WTC11 (cell line): ENCODE data around the gene PPP1R37. TPM values are rescaled to one million over a fixed set of nuclear protein-coding genes. Genes with fewer than 3 reads are reported as not detected.

Source experiments
- ATAC-seq: fragments of 200-7000 bp; cut with Tn5 transposase; 2 replicates; pipeline ENCODE4 v1.10.0; 2021; ENCODE audit warnings: mild to moderate bottlenecking, moderate library complexity
- CTCF ChIA-PET: fragments of 300-600 bp; sonication (Branson Sonifier 250); formaldehyde crosslinking; loops from one replicate; lab custom pipeline; 2021; ENCODE audit warnings: antibody characterized with exemption; lab: Charles Lee
- POLR2A ChIA-PET: fragments of 350-600 bp; sonication (Branson Sonifier 250); formaldehyde crosslinking; loops from one replicate; lab custom pipeline; 2021; ENCODE audit warnings: antibody characterized with exemption; lab: Charles Lee
- DNase-seq: peaks from one replicate; pipeline ENCODE4 v3.0.0; 2021; ENCODE audit warnings: low spot score
- H3K27ac Mint-ChIP-seq: 2 replicates; pipeline ENCODE4 v1.8.0; 2021; ENCODE audit warnings: mixed read lengths
- H3K27me3 Mint-ChIP-seq: 2 replicates; pipeline ENCODE4 v1.8.0; 2021; ENCODE audit warnings: low read depth, mild to moderate bottlenecking, moderate library complexity, mixed read lengths
- H3K36me3 Mint-ChIP-seq: 2 replicates; pipeline ENCODE4 v1.8.0; 2021; ENCODE audit warnings: mixed read lengths
- H3K4me1 Mint-ChIP-seq: 2 replicates; pipeline ENCODE4 v1.8.0; 2022; ENCODE audit warnings: mixed read lengths
- H3K4me3 Mint-ChIP-seq: 2 replicates; pipeline ENCODE4 v1.8.0; 2021; ENCODE audit warnings: mild to moderate bottlenecking, moderate library complexity, mixed read lengths
- H3K9me3 Mint-ChIP-seq: 2 replicates; pipeline ENCODE4 v1.8.0; 2021; ENCODE audit warnings: mixed read lengths
- AFF4 ChIP-seq: sonication (generic); formaldehyde crosslinking; IDR thresholded peaks from 2 replicates; pipeline ENCODE4 v1.8.1; 2023; ENCODE audit warnings: mild to moderate bottlenecking, missing genetic modification reagents, borderline replicate concordance
- CDX4 ChIP-seq: fragments of 250-450 bp; sonication (Bioruptor Pico); IDR thresholded peaks from 2 replicates; pipeline ENCODE4 v1.9.0; 2021; ENCODE audit warnings: moderate library complexity, mild to moderate bottlenecking, inconsistent platforms, borderline replicate concordance
- CREB1 ChIP-seq: sonication (generic); formaldehyde crosslinking; IDR thresholded peaks from 2 replicates; pipeline ENCODE4 v1.8.0; 2023; ENCODE audit warnings: mild to moderate bottlenecking, missing genetic modification reagents
- EMX1 ChIP-seq: fragments of 250-450 bp; sonication (Bioruptor Pico); IDR thresholded peaks from 2 replicates; pipeline ENCODE4 v1.8.0; 2021; ENCODE audit warnings: mild to moderate bottlenecking
- NR1H2 ChIP-seq: sonication (generic); formaldehyde crosslinking; IDR thresholded peaks from 2 replicates; pipeline ENCODE4 v1.9.0; 2021; ENCODE audit warnings: mild to moderate bottlenecking, moderate library complexity, missing genetic modification reagents
- PRDM15 ChIP-seq: sonication (generic); formaldehyde crosslinking; IDR thresholded peaks from 2 replicates; pipeline ENCODE4 v1.8.0; 2022; ENCODE audit warnings: missing genetic modification reagents
- PRRX2 ChIP-seq: fragments of 250-450 bp; sonication (Bioruptor Pico); IDR thresholded peaks from 2 replicates; pipeline ENCODE4 v1.8.0; 2021; ENCODE audit warnings: mild to moderate bottlenecking
- SMAD3 ChIP-seq: sonication (generic); formaldehyde crosslinking; IDR thresholded peaks from 2 replicates; pipeline ENCODE4 v1.8.0; 2022; ENCODE audit warnings: missing genetic modification reagents, mild to moderate bottlenecking, borderline replicate concordance
- SP1 ChIP-seq: sonication (generic); formaldehyde crosslinking; conservative IDR thresholded peaks from 2 replicates; pipeline ENCODE4 v1.8.1; 2022; ENCODE audit warnings: missing genetic modification reagents
- TEAD4 ChIP-seq: sonication (generic); formaldehyde crosslinking; IDR thresholded peaks from 2 replicates; pipeline ENCODE4 v1.8.0; 2022; ENCODE audit warnings: mild to moderate bottlenecking, missing genetic modification reagents
- ZNF317 ChIP-seq: sonication (generic); formaldehyde crosslinking; IDR thresholded peaks from 2 replicates; pipeline ENCODE4 v1.8.1; 2023; ENCODE audit warnings: low read depth, mild to moderate bottlenecking, moderate library complexity, missing genetic modification reagents, borderline replicate concordance
- total RNA-seq: library from RNA; stranded (reverse); gene quantifications from 3 replicates; pipeline ENCODE4 v1.2.3, GENCODE V29; 2021
- TF ChIP-seq, protein P1 (sequence below): sonication (generic); formaldehyde crosslinking; IDR thresholded peaks from 2 replicates; pipeline ENCODE4 v1.8.1; 2023; ENCODE audit warnings: mild to moderate bottlenecking, missing genetic modification reagents
- TF ChIP-seq, protein P2 (sequence below): fragments of 250-450 bp; sonication (Bioruptor Pico); IDR thresholded peaks from 2 replicates; pipeline ENCODE4 v1.9.0; 2021; ENCODE audit warnings: mild to moderate bottlenecking
- TF ChIP-seq, protein P3 (sequence below): sonication (generic); formaldehyde crosslinking; IDR thresholded peaks from 2 replicates; pipeline ENCODE4 v1.8.1; 2022; ENCODE audit warnings: low read depth, missing genetic modification reagents, borderline replicate concordance

The PPP1R37 gene
- total RNA-seq, 1 experiment from 2014 or later = 35.4 TPM

DNA sequence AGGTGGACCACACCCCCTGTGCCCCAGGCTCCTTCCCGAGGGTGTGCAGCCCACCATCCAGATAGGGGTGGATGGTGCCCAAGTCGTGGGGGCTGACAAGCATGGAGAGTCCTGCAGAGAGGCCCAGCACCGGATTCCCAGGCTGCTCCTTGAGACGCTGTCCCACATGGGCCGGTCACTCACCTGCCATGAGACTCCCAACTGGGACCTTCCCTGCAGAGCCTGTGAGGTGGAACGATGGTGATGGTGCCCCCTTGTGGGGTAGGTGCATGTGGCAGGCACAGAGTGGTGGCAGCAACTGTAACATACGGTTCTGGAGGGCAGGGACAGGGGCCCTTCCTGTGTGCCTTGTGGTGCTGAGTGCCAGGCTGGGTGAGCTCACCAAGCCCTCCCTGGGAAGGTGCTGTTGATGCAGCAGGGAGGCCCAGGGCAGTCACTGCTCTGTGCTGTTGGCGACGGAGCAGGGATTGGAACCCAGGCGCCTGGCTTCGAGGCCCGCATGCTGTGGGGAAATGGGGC, 33.1 kb downstream of the PPP1R37 start (continued):
- TF ChIP-seq, protein P1, sequence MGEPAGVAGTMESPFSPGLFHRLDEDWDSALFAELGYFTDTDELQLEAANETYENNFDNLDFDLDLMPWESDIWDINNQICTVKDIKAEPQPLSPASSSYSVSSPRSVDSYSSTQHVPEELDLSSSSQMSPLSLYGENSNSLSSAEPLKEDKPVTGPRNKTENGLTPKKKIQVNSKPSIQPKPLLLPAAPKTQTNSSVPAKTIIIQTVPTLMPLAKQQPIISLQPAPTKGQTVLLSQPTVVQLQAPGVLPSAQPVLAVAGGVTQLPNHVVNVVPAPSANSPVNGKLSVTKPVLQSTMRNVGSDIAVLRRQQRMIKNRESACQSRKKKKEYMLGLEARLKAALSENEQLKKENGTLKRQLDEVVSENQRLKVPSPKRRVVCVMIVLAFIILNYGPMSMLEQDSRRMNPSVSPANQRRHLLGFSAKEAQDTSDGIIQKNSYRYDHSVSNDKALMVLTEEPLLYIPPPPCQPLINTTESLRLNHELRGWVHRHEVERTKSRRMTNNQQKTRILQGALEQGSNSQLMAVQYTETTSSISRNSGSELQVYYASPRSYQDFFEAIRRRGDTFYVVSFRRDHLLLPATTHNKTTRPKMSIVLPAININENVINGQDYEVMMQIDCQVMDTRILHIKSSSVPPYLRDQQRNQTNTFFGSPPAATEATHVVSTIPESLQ (CRISPR knock-in tag) = no peak

GRCh38 chr19:45126654-45127053, 33.7 kb downstream of the PPP1R37 start:
- no peaks in the 10 kb centered on the region for H3K36me3 Mint-ChIP-seq
- H3K27me3 Mint-ChIP-seq = no peaks in the 10 kb centered on the region
- no peak for TF ChIP-seq PRDM15 (CRISPR knock-in tag)
- TF ChIP-seq CREB1 (CRISPR knock-in tag) = no peak
- TF ChIP-seq, protein P2, sequence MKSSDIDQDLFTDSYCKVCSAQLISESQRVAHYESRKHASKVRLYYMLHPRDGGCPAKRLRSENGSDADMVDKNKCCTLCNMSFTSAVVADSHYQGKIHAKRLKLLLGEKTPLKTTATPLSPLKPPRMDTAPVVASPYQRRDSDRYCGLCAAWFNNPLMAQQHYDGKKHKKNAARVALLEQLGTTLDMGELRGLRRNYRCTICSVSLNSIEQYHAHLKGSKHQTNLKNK (CRISPR knock-in tag) = no peak
- TF ChIP-seq EMX1 (CRISPR knock-in tag) = no peak
- TF ChIP-seq PRRX2 (CRISPR knock-in tag) = no peak
- no peak for TF ChIP-seq CDX4 (CRISPR knock-in tag)
- ATAC-seq (no peak), DNase-seq (no peak)
- H3K4me3 Mint-ChIP-seq = no peak overlapping the region
- POLR2A ChIA-PET = interaction anchor here (0.5 to 0.6 kb wide), 2 partner anchors 29 to 215 kb away, joined by 3 to 4 read pairs; no protein-coding TSS in a partner anchor
- H3K9me3 Mint-ChIP-seq = no peaks in the 10 kb centered on the region
- H3K4me1 Mint-ChIP-seq = peaks cover 20% of the 10 kb centered on the region
- CTCF ChIA-PET = interaction anchor here (0.7 to 2.5 kb wide), 19 partner anchors 7 to 223 kb away, joined by 3 to 19 read pairs (median 6); partner anchors contain the start of genes BLOC1S3, PPP1R37 and TRAPPC6A
- no peak overlapping the region for H3K27ac Mint-ChIP-seq

DNA sequence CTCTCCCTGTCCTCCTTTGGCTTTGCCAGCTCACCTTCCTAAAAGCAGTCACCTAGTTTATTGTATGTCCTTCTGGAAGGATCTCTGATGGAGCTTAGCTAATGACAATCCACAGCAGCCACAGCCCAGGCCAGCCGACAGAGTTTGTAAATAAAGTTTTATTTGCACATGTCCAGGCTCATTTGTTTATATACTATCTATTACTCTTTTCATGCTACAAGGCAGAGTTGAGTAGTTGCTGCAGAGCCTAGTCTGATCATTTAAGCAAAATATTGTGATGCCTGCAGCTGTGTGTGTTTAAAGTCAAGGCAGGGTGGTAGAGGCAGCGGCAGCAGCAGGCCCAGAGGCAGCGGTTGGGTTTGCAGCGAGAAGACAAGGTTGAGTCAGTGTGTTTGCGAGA, 35.2 kb downstream of the PPP1R37 start:
- no peak for DNase-seq
- ChIA-PET POLR2A (no interaction called here), CTCF (interaction anchor here (1.3 kb wide), 1 partner anchor 24 kb away, joined by 4 read pairs; no protein-coding TSS in a partner anchor)
- Mint-ChIP-seq H3K4me3 (no peak overlapping the region), H3K27ac (no peak overlapping the region; the same call in 1 of the 2 replicates), H3K9me3 (no peaks in the 10 kb centered on the region), H3K4me1 (peaks cover 20% of the 10 kb centered on the region), H3K36me3 (no peaks in the 10 kb centered on the region), H3K27me3 (no peaks in the 10 kb centered on the region)
- TF ChIP-seq, protein P3, sequence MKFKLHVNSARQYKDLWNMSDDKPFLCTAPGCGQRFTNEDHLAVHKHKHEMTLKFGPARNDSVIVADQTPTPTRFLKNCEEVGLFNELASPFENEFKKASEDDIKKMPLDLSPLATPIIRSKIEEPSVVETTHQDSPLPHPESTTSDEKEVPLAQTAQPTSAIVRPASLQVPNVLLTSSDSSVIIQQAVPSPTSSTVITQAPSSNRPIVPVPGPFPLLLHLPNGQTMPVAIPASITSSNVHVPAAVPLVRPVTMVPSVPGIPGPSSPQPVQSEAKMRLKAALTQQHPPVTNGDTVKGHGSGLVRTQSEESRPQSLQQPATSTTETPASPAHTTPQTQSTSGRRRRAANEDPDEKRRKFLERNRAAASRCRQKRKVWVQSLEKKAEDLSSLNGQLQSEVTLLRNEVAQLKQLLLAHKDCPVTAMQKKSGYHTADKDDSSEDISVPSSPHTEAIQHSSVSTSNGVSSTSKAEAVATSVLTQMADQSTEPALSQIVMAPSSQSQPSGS (CRISPR knock-in tag) = no peak
- no peak for TF ChIP-seq EMX1 (CRISPR knock-in tag)
- no peak for TF ChIP-seq AFF4
- TF ChIP-seq SP1 (CRISPR knock-in tag) = no peak
- no peak for TF ChIP-seq SMAD3 (CRISPR knock-in tag)
- no peak for TF ChIP-seq TEAD4 (CRISPR knock-in tag)
- no peak for TF ChIP-seq NR1H2 (CRISPR knock-in tag)
- TF ChIP-seq ZNF317 (CRISPR knock-in tag) = no peak
- no peak for ATAC-seq
